ENCODE results near the gene FAM241A. TPM values are rescaled to one million over a fixed set of nuclear protein-coding genes. Genes with fewer than 3 reads are reported as not detected.
"Not testable (repeated sequence)": the region's sequence is repeated elsewhere in the genome, so short reads cannot be mapped to it uniquely, and the experiment has no call there.

The FAM241A gene
- total RNA-seq, 1 experiment from 2014 or later: 0.90 TPM

DNA sequence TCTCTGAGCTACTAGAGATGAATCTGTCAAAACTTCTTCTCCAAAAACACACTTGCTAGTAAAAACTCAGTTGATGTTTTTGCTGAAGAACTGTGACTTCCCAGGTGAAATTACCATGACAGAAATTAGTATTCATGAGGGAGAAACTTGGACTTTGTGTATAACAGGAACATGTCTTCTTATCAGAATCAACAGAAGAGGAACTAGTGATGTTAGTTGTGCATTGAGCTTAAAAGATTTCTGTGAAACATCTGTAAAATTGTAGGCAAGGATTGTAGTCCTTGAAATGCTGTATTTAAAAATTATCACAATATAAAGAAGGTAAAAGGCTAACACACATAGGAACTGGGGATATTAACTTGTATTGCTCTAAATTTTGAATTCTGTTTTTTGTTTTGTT lies 11.3 kb downstream of the FAM241A start:
- ATAC-seq: no peak
- DNase-seq (ENCODE audit: low read depth, low spot score): no peak
- BruUV-seq (replicated peaks): no TSS peak
- Histone ChIP-seq H3K9me3 (ENCODE audit: control insufficient read depth, insufficient read depth, low read depth, low read length) (no peaks in the 10 kb centered on the region), H3K4me3 (ENCODE audit: low read depth in 2 of 2, low read length in 2 of 2) (no peak overlapping the region), H3K27me3 (ENCODE audit: control insufficient read depth, insufficient read depth, low read length) (no peaks in the 10 kb centered on the region), H3K36me3 (ENCODE audit: control insufficient read depth, insufficient read depth, low read length) (no peaks in the 10 kb centered on the region), H3K27ac (ENCODE audit: low read length) (no peak overlapping the region), H3K4me1 (ENCODE audit: control insufficient read depth, insufficient read depth, low read length) (no peaks in the 10 kb centered on the region)
- TF ChIP-seq, protein P1, sequence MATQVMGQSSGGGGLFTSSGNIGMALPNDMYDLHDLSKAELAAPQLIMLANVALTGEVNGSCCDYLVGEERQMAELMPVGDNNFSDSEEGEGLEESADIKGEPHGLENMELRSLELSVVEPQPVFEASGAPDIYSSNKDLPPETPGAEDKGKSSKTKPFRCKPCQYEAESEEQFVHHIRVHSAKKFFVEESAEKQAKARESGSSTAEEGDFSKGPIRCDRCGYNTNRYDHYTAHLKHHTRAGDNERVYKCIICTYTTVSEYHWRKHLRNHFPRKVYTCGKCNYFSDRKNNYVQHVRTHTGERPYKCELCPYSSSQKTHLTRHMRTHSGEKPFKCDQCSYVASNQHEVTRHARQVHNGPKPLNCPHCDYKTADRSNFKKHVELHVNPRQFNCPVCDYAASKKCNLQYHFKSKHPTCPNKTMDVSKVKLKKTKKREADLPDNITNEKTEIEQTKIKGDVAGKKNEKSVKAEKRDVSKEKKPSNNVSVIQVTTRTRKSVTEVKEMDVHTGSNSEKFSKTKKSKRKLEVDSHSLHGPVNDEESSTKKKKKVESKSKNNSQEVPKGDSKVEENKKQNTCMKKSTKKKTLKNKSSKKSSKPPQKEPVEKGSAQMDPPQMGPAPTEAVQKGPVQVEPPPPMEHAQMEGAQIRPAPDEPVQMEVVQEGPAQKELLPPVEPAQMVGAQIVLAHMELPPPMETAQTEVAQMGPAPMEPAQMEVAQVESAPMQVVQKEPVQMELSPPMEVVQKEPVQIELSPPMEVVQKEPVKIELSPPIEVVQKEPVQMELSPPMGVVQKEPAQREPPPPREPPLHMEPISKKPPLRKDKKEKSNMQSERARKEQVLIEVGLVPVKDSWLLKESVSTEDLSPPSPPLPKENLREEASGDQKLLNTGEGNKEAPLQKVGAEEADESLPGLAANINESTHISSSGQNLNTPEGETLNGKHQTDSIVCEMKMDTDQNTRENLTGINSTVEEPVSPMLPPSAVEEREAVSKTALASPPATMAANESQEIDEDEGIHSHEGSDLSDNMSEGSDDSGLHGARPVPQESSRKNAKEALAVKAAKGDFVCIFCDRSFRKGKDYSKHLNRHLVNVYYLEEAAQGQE (IDR thresholded peaks at IDR 0.05; ENCODE audit: insufficient read depth in 1 of 2, low read depth in 2 of 2, low read length in 1 of 2): no peak
- TF ChIP-seq, protein P2, sequence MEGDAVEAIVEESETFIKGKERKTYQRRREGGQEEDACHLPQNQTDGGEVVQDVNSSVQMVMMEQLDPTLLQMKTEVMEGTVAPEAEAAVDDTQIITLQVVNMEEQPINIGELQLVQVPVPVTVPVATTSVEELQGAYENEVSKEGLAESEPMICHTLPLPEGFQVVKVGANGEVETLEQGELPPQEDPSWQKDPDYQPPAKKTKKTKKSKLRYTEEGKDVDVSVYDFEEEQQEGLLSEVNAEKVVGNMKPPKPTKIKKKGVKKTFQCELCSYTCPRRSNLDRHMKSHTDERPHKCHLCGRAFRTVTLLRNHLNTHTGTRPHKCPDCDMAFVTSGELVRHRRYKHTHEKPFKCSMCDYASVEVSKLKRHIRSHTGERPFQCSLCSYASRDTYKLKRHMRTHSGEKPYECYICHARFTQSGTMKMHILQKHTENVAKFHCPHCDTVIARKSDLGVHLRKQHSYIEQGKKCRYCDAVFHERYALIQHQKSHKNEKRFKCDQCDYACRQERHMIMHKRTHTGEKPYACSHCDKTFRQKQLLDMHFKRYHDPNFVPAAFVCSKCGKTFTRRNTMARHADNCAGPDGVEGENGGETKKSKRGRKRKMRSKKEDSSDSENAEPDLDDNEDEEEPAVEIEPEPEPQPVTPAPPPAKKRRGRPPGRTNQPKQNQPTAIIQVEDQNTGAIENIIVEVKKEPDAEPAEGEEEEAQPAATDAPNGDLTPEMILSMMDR (IDR thresholded peaks at IDR 0.05): no peak
- no peak for TF ChIP-seq POLR2AphosphoS5 (IDR thresholded peaks at IDR 0.05; ENCODE audit: low read depth, low read length)
- TF ChIP-seq TCF7L2 (IDR thresholded peaks at IDR 0.05; ENCODE audit: low read depth, low read length): no peak
- TF ChIP-seq SIN3A (IDR thresholded peaks at IDR 0.05; ENCODE audit: borderline replicate concordance, insufficient read depth, low read depth, low read length): no peak
- ChIA-PET CTCF (no interaction called here), POLR2A (no interaction called here)
- in situ Hi-C loops (cut with HindIII; ENCODE audit: low pct_unique_long_range_greater_than_20kb, low sequenced_read_pairs) (no loop called here), intact Hi-C loops (cut with micrococcal nuclease; ENCODE audit: unreplicated experiment) (no loop called here)

DNA sequence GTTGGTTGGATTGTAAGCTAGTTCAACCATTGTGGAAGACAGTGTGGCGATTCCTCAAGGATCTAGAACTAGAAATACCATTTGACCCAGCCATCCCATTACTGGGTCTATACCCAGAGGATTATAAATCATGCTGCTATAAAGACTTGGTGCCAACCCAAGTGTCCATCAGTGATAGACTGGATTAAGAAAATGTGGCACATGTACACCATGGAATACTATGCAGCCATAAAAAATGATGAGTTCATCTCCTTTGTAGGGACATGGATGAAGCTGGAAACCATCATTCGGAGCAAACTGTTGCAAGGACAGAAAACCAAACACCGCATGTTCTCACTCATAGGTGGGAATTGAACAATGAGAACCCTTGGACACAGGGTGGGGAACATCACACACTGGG lies 18.5 kb downstream of the FAM241A start:
- H3K4me3 ChIP-seq (ENCODE audit: low read depth in 2 of 2, low read length in 2 of 2); ATAC-seq; H3K27ac ChIP-seq (ENCODE audit: low read length); H3K9me3 ChIP-seq (ENCODE audit: control insufficient read depth, insufficient read depth, low read depth, low read length); H3K36me3 ChIP-seq (ENCODE audit: control insufficient read depth, insufficient read depth, low read length); H3K27me3 ChIP-seq (ENCODE audit: control insufficient read depth, insufficient read depth, low read length); DNase-seq (ENCODE audit: low read depth, low spot score); POLR2A ChIA-PET; CTCF ChIA-PET; H3K4me1 ChIP-seq (ENCODE audit: control insufficient read depth, insufficient read depth, low read length); in situ Hi-C loops (cut with HindIII; ENCODE audit: low pct_unique_long_range_greater_than_20kb, low sequenced_read_pairs); BruUV-seq (replicated peaks); intact Hi-C loops (cut with micrococcal nuclease; ENCODE audit: unreplicated experiment): not testable (repeated sequence)

DNA sequence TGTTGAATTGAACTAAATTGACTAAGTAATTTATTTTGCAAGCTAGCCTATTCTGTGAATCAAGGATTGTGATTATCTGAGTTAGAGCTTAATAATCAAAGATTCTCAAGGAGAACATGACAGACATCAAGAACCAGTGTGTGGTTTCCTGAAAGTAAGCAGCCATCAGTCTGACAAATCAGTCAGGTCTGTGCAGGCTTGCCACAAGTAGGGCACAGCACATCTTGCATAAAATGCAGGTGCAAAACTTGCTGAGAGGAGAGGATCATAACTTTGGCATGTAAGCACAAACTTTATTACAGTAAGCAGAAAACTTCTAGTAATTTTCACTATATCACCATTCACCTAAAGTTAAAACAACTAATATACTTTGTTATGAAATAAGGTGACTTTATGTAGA lies 22.5 kb downstream of the FAM241A start:
- in situ Hi-C loops (cut with HindIII; ENCODE audit: low pct_unique_long_range_greater_than_20kb, low sequenced_read_pairs) (no loop called here), intact Hi-C loops (cut with micrococcal nuclease; ENCODE audit: unreplicated experiment) (no loop called here)
- DNase-seq (ENCODE audit: low read depth, low spot score): no peak
- Histone ChIP-seq H3K4me3 (ENCODE audit: low read depth in 2 of 2, low read length in 2 of 2) (no peak overlapping the region), H3K9me3 (ENCODE audit: control insufficient read depth, insufficient read depth, low read depth, low read length) (no peaks in the 10 kb centered on the region), H3K27me3 (ENCODE audit: control insufficient read depth, insufficient read depth, low read length) (no peaks in the 10 kb centered on the region), H3K36me3 (ENCODE audit: control insufficient read depth, insufficient read depth, low read length) (no peaks in the 10 kb centered on the region), H3K27ac (ENCODE audit: low read length) (no peak overlapping the region), H3K4me1 (ENCODE audit: control insufficient read depth, insufficient read depth, low read length) (no peaks in the 10 kb centered on the region; the same call in 1 of the 2 replicates)
- no TSS peak for BruUV-seq (replicated peaks)
- ChIA-PET POLR2A (no interaction called here), CTCF (no interaction called here)
- TF ChIP-seq, protein P2 (IDR thresholded peaks at IDR 0.05): no peak
- TF ChIP-seq, protein P1 (IDR thresholded peaks at IDR 0.05; ENCODE audit: insufficient read depth in 1 of 2, low read depth in 2 of 2, low read length in 1 of 2): no peak
- no peak for TF ChIP-seq SIN3A (IDR thresholded peaks at IDR 0.05; ENCODE audit: borderline replicate concordance, insufficient read depth, low read depth, low read length)
- TF ChIP-seq POLR2AphosphoS5 (IDR thresholded peaks at IDR 0.05; ENCODE audit: low read depth, low read length): no peak
- TF ChIP-seq TCF7L2 (IDR thresholded peaks at IDR 0.05; ENCODE audit: low read depth, low read length): no peak
- no peak for ATAC-seq

All from Panc1 (cell line).